Measurements from ENCODE around the gene RPL36. TPM values are rescaled to one million over a fixed set of nuclear protein-coding genes. Genes with fewer than 3 reads are reported as not detected.

Gene RPL36
- total and polyA plus RNA-seq, 2 of the 8 experiments (the other 6 are each of a cell fraction or from before 2014, with no cell fraction given): 951 to 1,075 TPM

DNA sequence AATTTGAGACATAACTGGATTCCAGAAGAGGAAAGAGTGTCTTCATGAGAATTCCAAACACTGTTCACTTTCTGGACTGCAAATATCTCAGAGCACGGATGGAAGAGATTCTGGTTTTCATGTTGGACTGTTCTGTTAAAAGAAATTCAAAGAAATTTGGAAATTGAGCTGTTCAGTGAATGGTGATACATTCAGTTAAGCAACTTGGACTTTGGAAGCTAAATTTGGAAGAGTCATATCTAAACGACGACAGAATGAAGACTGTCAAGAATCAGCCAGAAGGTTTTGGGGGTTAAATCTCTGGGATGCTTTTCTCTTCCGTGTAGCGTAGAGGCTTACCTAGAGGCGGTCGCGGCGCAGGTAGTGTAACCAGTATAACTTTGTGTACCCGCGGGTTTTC, 41.6 kb upstream of the RPL36 start (continued):
- TF ChIP-seq EP300 (IDR thresholded peaks at IDR 0.05; ENCODE audit: borderline replicate concordance in 1 of 2, low read depth in 2 of 2, low read length in 2 of 2) (no peak), BCL11A (IDR thresholded peaks at IDR 0.05; ENCODE audit: low read depth in 2 of 2, low read length in 2 of 2) (no peak)
